ENCODE results near the gene SHROOM4.

SHROOM4 gene

DNA sequence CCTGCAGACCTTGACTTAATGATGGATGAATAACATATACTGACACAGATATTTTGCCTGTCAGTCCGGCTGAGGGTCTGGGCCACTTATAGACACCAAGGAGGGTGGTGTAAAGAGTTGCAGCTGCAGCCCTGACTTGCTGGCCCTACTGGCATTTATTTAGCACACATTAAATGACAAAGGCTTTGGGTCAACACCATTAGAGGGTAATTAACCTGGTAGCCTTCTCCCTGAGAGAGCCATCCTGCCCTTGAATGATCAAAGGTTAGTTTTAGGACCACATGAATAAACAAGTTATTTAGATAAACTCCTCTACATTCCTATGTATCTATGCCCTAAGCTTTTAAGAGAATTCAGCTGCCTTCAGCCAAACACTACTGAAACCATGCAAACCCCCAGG, 232.6 kb downstream of the SHROOM4 start:
- DNase-seq (ENCODE audit: low read depth, low spot score): no peak
- TF ChIP-seq, protein P1, sequence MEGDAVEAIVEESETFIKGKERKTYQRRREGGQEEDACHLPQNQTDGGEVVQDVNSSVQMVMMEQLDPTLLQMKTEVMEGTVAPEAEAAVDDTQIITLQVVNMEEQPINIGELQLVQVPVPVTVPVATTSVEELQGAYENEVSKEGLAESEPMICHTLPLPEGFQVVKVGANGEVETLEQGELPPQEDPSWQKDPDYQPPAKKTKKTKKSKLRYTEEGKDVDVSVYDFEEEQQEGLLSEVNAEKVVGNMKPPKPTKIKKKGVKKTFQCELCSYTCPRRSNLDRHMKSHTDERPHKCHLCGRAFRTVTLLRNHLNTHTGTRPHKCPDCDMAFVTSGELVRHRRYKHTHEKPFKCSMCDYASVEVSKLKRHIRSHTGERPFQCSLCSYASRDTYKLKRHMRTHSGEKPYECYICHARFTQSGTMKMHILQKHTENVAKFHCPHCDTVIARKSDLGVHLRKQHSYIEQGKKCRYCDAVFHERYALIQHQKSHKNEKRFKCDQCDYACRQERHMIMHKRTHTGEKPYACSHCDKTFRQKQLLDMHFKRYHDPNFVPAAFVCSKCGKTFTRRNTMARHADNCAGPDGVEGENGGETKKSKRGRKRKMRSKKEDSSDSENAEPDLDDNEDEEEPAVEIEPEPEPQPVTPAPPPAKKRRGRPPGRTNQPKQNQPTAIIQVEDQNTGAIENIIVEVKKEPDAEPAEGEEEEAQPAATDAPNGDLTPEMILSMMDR (IDR thresholded peaks at IDR 0.05; ENCODE audit: insufficient read depth, low read length, missing control alignments): no peak
- CTCF ChIA-PET: interaction anchor here (1.1 to 1.6 kb wide), 2 partner anchors 23 to 665 kb away, joined by 3 to 6 read pairs; no protein-coding TSS in a partner anchor
- no peak overlapping the region for H3K4me3 ChIP-seq (ENCODE audit: low read depth, low read length)
- POLR2A ChIA-PET: no interaction called here

DNA sequence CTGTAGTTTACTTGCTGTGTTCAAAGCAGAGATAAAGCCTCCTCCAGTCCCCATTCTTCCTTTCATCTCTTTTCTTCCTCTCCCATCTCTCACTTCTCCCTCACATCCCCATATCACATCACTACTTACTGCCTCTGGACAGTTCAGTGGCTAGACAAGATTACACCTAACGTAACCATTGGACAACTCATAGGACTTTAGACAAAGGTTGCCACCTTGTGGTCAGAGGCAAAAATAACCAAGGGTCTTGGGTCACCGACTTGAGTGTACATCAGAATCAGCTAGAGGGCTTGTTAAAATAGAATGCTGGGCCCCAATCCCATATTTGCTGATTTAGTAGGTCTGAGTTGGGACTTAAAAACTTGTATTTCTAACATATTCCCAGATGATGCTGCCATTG, 234.0 kb downstream of the SHROOM4 start:
- DNase-seq (ENCODE audit: low read depth, low spot score): peak; percentile 0
- TF ChIP-seq, protein P1 (IDR thresholded peaks at IDR 0.05; ENCODE audit: insufficient read depth, low read length, missing control alignments): peak; percentile 43
- H3K4me3 ChIP-seq (ENCODE audit: low read depth, low read length): no peak overlapping the region
- ChIA-PET POLR2A (no interaction called here), CTCF (interaction anchor here (0.8 to 1.8 kb wide), 6 partner anchors 9 to 695 kb away, joined by 3 to 7 read pairs (median 4); no protein-coding TSS in a partner anchor)

DNA sequence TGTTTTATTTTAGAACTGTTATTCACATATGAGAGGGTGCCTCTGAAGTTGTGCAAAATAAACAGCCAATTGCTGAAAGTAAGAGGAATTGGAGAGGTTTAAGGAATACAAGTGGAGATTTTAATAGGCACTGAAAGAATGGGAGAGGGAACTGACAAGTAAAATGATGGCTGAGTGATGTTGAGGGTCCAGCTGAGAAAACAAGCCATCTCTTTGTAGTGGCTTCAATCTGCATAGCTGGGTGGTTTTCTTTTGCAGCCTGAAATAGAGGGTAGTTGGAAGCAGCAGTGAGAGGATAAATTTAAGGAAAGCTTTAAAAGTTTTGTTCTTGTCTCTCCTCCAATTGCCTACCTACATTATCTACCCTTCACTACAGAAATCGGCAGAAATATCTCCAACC, 236.7 kb downstream of the SHROOM4 start:
- DNase-seq (ENCODE audit: low read depth, low spot score): no peak
- CTCF ChIA-PET: interaction anchor here (0.5 to 0.7 kb wide), 2 partner anchors 371 to 1946 kb away, joined by 3 read pairs; no protein-coding TSS in a partner anchor
- TF ChIP-seq, protein P1 (IDR thresholded peaks at IDR 0.05; ENCODE audit: insufficient read depth, low read length, missing control alignments): no peak
- POLR2A ChIA-PET: no interaction called here
- H3K4me3 ChIP-seq (ENCODE audit: low read depth, low read length): no peak overlapping the region

DNA sequence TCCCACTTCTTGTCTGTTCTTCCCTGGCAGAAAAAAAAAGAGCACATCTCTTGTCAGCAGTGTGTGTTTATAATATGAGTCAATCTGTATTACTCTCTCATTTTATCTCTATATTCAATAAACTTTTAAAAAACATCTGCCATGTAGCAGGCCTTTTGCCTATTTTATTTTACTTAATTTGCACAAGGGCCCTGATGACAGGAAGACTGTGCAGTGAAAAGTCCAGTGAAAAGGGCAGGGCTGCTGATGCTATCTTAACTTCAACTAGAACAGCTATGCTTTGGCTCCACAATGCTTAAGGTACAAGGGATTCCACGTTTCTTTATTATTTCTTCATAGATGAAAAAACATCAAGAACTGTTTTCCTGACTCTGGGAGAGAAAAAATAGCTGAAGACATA, 246.4 kb downstream of the SHROOM4 start:
- DNase-seq (ENCODE audit: low read depth, low spot score): no peak
- ChIA-PET CTCF (interaction anchor here (1.4 kb wide), 1 partner anchor 12 kb away, joined by 3 read pairs; no protein-coding TSS in a partner anchor), POLR2A (no interaction called here)
- H3K4me3 ChIP-seq (ENCODE audit: low read depth, low read length): no peak overlapping the region
- TF ChIP-seq, protein P1 (IDR thresholded peaks at IDR 0.05; ENCODE audit: insufficient read depth, low read length, missing control alignments): no peak

DNA sequence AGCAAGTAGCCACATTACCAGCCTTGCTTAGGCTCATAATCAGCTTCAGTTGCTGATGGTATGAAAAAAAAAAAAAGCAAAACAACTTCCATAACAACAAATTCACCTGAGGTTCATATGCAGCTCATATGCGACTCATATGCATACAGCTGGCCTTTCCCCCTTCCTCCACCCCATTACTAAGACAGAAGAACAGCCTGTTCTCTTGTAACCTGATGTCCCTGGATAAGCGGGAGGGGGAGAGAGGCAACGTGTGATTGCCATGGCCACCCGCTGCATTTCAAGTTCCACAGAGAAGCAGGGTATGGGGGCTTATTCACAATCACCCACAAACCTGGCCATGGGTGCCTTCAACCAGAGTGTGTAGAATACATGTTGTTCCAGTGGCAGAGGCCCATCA, 248.3 kb downstream of the SHROOM4 start:
- no peak for DNase-seq (ENCODE audit: low read depth, low spot score)
- ChIA-PET POLR2A (no interaction called here), CTCF (no interaction called here)
- H3K4me3 ChIP-seq (ENCODE audit: low read depth, low read length): no peak overlapping the region
- TF ChIP-seq, protein P1 (IDR thresholded peaks at IDR 0.05; ENCODE audit: insufficient read depth, low read length, missing control alignments): no peak
